ENCODE measurements around the gene ZNF496.

The ZNF496 gene

GRCh38 chr1:247277191-247277590 is 54.5 kb downstream of the ZNF496 start:
- Histone ChIP-seq H3K9ac (ENCODE audit: low read length) (no peak overlapping the region), H4K8ac (ENCODE audit: low read depth, low read length) (no peak overlapping the region), H3K4me1 (ENCODE audit: control insufficient read depth in 1 of 2, insufficient read depth in 2 of 2, low read length in 2 of 2) (no peaks in the 10 kb centered on the region), H2BK120ac (ENCODE audit: insufficient read depth, low read length, poor library complexity) (no peak overlapping the region), H3K14ac (ENCODE audit: low read length) (no peak overlapping the region), H3K4ac (ENCODE audit: low read depth, low read length) (no peak overlapping the region), H2AFZ (ENCODE audit: insufficient read depth, low read length, poor library complexity) (no peak overlapping the region), H3K4me3 (ENCODE audit: low read depth, low read length) (no peak overlapping the region), H3K79me1 (ENCODE audit: low read length) (no peaks in the 10 kb centered on the region), H3K18ac (ENCODE audit: low read length) (no peak overlapping the region), H2BK12ac (ENCODE audit: low read length) (no peak overlapping the region), H2AK5ac (ENCODE audit: low read length) (no peak overlapping the region), H4K91ac (ENCODE audit: low read depth, low read length) (no peak overlapping the region), H3K36me3 (ENCODE audit: control insufficient read depth in 1 of 2, insufficient read depth in 2 of 2, low read length in 2 of 2) (no peaks in the 10 kb centered on the region), H3K23ac (ENCODE audit: low read length) (no peak overlapping the region), H3K79me2 (ENCODE audit: control insufficient read depth, insufficient read depth, low read length, poor library complexity) (no peaks in the 10 kb centered on the region), H2BK5ac (ENCODE audit: low read depth, low read length, poor library complexity) (no peak overlapping the region), H3K9me3 (ENCODE audit: insufficient read depth, low read depth, low read length) (no peaks in the 10 kb centered on the region), H4K12ac (ENCODE audit: low read depth, low read length) (no peak overlapping the region), H3K4me2 (ENCODE audit: low read length) (no peak overlapping the region), H3K27ac (ENCODE audit: low read depth, low read length) (no peak overlapping the region), H3K27me3 (ENCODE audit: insufficient read depth, low read length) (no peaks in the 10 kb centered on the region)
- no peak for DNase-seq
- WGBS (ENCODE audit: extremely low coverage, insufficient coverage, insufficient read length), result no CpG with 5 or more reads among the region's 2 CpGs

- Histone ChIP-seq H3K4me1 (ENCODE audit: control insufficient read depth in 1 of 2, insufficient read depth in 2 of 2, low read length in 2 of 2) (no peaks in the 10 kb centered on the region), H3K27ac (ENCODE audit: low read depth, low read length) (no peak overlapping the region), H4K91ac (ENCODE audit: low read depth, low read length) (no peak overlapping the region), H3K4me2 (ENCODE audit: low read length) (no peak overlapping the region), H3K36me3 (ENCODE audit: control insufficient read depth in 1 of 2, insufficient read depth in 2 of 2, low read length in 2 of 2) (no peaks in the 10 kb centered on the region), H3K23ac (ENCODE audit: low read length) (no peak overlapping the region), H3K9me3 (ENCODE audit: insufficient read depth, low read depth, low read length) (peaks cover 3% of the 10 kb centered on the region), H3K4me3 (ENCODE audit: low read depth, low read length) (no peak overlapping the region), H4K8ac (ENCODE audit: low read depth, low read length) (no peak overlapping the region), H2AK5ac (ENCODE audit: low read length) (no peak overlapping the region), H3K79me2 (ENCODE audit: control insufficient read depth, insufficient read depth, low read length, poor library complexity) (no peaks in the 10 kb centered on the region), H3K9ac (ENCODE audit: low read length) (no peak overlapping the region), H3K27me3 (ENCODE audit: insufficient read depth, low read length) (no peaks in the 10 kb centered on the region), H3K4ac (ENCODE audit: low read depth, low read length) (no peak overlapping the region), H2BK120ac (ENCODE audit: insufficient read depth, low read length, poor library complexity) (no peak overlapping the region), H2BK5ac (ENCODE audit: low read depth, low read length, poor library complexity) (no peak overlapping the region), H3K79me1 (ENCODE audit: low read length) (no peaks in the 10 kb centered on the region), H2BK12ac (ENCODE audit: low read length) (no peak overlapping the region), H4K12ac (ENCODE audit: low read depth, low read length) (no peak overlapping the region), H2AFZ (ENCODE audit: insufficient read depth, low read length, poor library complexity) (no peak overlapping the region), H3K14ac (ENCODE audit: low read length) (no peak overlapping the region), H3K18ac (ENCODE audit: low read length) (no peak overlapping the region)
- no peak for DNase-seq
- no CpG with 5 or more reads among the region's 3 CpGs for WGBS (ENCODE audit: extremely low coverage, insufficient coverage, insufficient read length)
Measured at GRCh38 chr1:247274605-247275256, 56.9 kb downstream of the ZNF496 start.

- Histone ChIP-seq H3K9me3 (ENCODE audit: insufficient read depth, low read depth, low read length) (peaks cover 6% of the 10 kb centered on the region), H3K79me1 (ENCODE audit: low read length) (no peaks in the 10 kb centered on the region), H3K79me2 (ENCODE audit: control insufficient read depth, insufficient read depth, low read length, poor library complexity) (no peaks in the 10 kb centered on the region), H2AK5ac (ENCODE audit: low read length) (no peak overlapping the region), H4K12ac (ENCODE audit: low read depth, low read length) (no peak overlapping the region), H3K4me2 (ENCODE audit: low read length) (no peak overlapping the region), H3K14ac (ENCODE audit: low read length) (no peak overlapping the region), H2BK12ac (ENCODE audit: low read length) (no peak overlapping the region), H3K27ac (ENCODE audit: low read depth, low read length) (no peak overlapping the region), H4K8ac (ENCODE audit: low read depth, low read length) (no peak overlapping the region), H3K4me1 (ENCODE audit: control insufficient read depth in 1 of 2, insufficient read depth in 2 of 2, low read length in 2 of 2) (no peaks in the 10 kb centered on the region), H2AFZ (ENCODE audit: insufficient read depth, low read length, poor library complexity) (no peak overlapping the region), H3K4me3 (ENCODE audit: low read depth, low read length) (no peak overlapping the region), H3K36me3 (ENCODE audit: control insufficient read depth in 1 of 2, insufficient read depth in 2 of 2, low read length in 2 of 2) (no peaks in the 10 kb centered on the region), H3K27me3 (ENCODE audit: insufficient read depth, low read length) (no peaks in the 10 kb centered on the region), H2BK5ac (ENCODE audit: low read depth, low read length, poor library complexity) (no peak overlapping the region), H4K91ac (ENCODE audit: low read depth, low read length) (no peak overlapping the region), H3K18ac (ENCODE audit: low read length) (no peak overlapping the region), H3K9ac (ENCODE audit: low read length) (no peak overlapping the region), H3K23ac (ENCODE audit: low read length) (no peak overlapping the region), H2BK120ac (ENCODE audit: insufficient read depth, low read length, poor library complexity) (no peak overlapping the region), H3K4ac (ENCODE audit: low read depth, low read length) (no peak overlapping the region)
- WGBS (ENCODE audit: extremely low coverage, insufficient coverage, insufficient read length), result no CpG with 5 or more reads among the region's 1 CpG
- no peak for DNase-seq
Measured at GRCh38 chr1:247273013-247273412, 58.7 kb downstream of the ZNF496 start.

DNA sequence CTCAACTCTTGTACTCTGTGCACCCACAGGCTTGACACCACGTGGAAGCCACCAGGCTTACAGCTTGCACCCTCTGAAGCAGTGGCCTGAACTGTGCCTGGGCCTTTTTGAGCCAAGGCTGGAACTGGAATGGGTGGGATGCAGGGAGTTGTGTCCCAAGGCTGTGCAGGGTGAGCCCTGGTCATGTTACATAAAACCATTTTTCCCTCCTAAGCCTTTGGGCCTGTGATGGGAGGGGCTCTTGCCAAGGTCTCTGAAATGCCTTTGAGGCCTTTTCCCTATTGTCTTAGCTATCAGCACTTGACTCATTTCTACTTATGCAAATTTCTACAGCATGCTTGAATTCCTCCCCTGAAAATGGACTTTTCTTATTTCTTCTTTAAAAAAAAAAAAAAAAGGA is 61.7 kb downstream of the ZNF496 start:
- Histone ChIP-seq H3K23ac (ENCODE audit: low read length) (no peak overlapping the region), H3K4me3 (ENCODE audit: low read depth, low read length) (no peak overlapping the region), H2BK120ac (ENCODE audit: insufficient read depth, low read length, poor library complexity) (no peak overlapping the region), H4K12ac (ENCODE audit: low read depth, low read length) (no peak overlapping the region), H3K27me3 (ENCODE audit: insufficient read depth, low read length) (no peaks in the 10 kb centered on the region), H4K91ac (ENCODE audit: low read depth, low read length) (no peak overlapping the region), H3K9ac (ENCODE audit: low read length) (no peak overlapping the region), H4K8ac (ENCODE audit: low read depth, low read length) (no peak overlapping the region), H3K79me2 (ENCODE audit: control insufficient read depth, insufficient read depth, low read length, poor library complexity) (no peaks in the 10 kb centered on the region), H3K36me3 (ENCODE audit: control insufficient read depth in 1 of 2, insufficient read depth in 2 of 2, low read length in 2 of 2) (no peaks in the 10 kb centered on the region), H3K79me1 (ENCODE audit: low read length) (no peaks in the 10 kb centered on the region), H3K18ac (ENCODE audit: low read length) (no peak overlapping the region), H2BK12ac (ENCODE audit: low read length) (no peak overlapping the region), H3K9me3 (ENCODE audit: insufficient read depth, low read depth, low read length) (peaks cover 6% of the 10 kb centered on the region), H2AFZ (ENCODE audit: insufficient read depth, low read length, poor library complexity) (no peak overlapping the region), H2BK5ac (ENCODE audit: low read depth, low read length, poor library complexity) (no peak overlapping the region), H2AK5ac (ENCODE audit: low read length) (no peak overlapping the region), H3K27ac (ENCODE audit: low read depth, low read length) (no peak overlapping the region), H3K14ac (ENCODE audit: low read length) (no peak overlapping the region), H3K4me1 (ENCODE audit: control insufficient read depth in 1 of 2, insufficient read depth in 2 of 2, low read length in 2 of 2) (no peaks in the 10 kb centered on the region), H3K4me2 (ENCODE audit: low read length) (no peak overlapping the region), H3K4ac (ENCODE audit: low read depth, low read length) (no peak overlapping the region)
- WGBS (ENCODE audit: extremely low coverage, insufficient coverage, insufficient read length), result no CpG with 5 or more reads among the region's 1 CpG
- no peak for DNase-seq

All from trophoblast cell (in vitro differentiated cells and primary cell).